Panc1 (cell line): ENCODE data around the gene NKAIN4. TPM values are rescaled to one million over a fixed set of nuclear protein-coding genes. Genes with fewer than 3 reads are reported as not detected.

Experiments
- ATAC-seq: fragments of 200-7000 bp; cut with Tn5 transposase; 2 replicates; pipeline ENCODE4 v1.9.1; 2020; ENCODE audit warnings: mild to moderate bottlenecking, moderate library complexity
- BruUV-seq: library from RNA; stranded (reverse); fragments of 400-500 nt; replicated peaks from 2 replicates; lab custom pipeline; 2021; lab: Mats Ljungman, UMichigan
- CTCF ChIA-PET: fragments of 300-600 bp; sonication (Branson Sonifier 250); formaldehyde crosslinking; loops from one replicate; lab custom pipeline; 2022; ENCODE audit warnings: antibody characterized with exemption; lab: Charles Lee
- POLR2A ChIA-PET: fragments of 300-600 bp; sonication (Branson Sonifier 250); formaldehyde crosslinking; loops from one replicate; lab custom pipeline; 2022; ENCODE audit warnings: antibody characterized with exemption; lab: Charles Lee
- DNase-seq: peaks from one replicate; pipeline ENCODE4 v3.0.0-alpha.2; 2010; ENCODE audit warnings: low read depth, low spot score
- H3K27ac ChIP-seq: 2 replicates; pipeline ENCODE4 v1.5.1; 2011; ENCODE audit warnings: mild to moderate bottlenecking, low read length, inconsistent platforms
- H3K27me3 ChIP-seq: fragments of 200-500 bp; sonication (Bioruptor generic); 2 replicates; pipeline ENCODE4 v1.6.0; 2014; ENCODE audit warnings: low read length, inconsistent platforms; ENCODE audit not compliant: control insufficient read depth, insufficient read depth
- H3K36me3 ChIP-seq: fragments of 200-500 bp; sonication (Bioruptor generic); 2 replicates; pipeline ENCODE4 v1.5.1; 2014; ENCODE audit warnings: inconsistent platforms, mild to moderate bottlenecking, low read length, moderate library complexity; ENCODE audit not compliant: control insufficient read depth, insufficient read depth
- H3K4me1 ChIP-seq: 2 replicates; pipeline ENCODE4 v1.5.1; 2011; ENCODE audit warnings: inconsistent platforms, mild to moderate bottlenecking, low read length, moderate library complexity; ENCODE audit not compliant: control insufficient read depth, insufficient read depth
- H3K4me3 ChIP-seq, 2 experiments: 2 replicates each; pipeline ENCODE4 v1.5.1; 2011 to 2012; ENCODE audit warnings: low read depth in 2 of 2, low read length in 2 of 2, mild to moderate bottlenecking in 2 of 2, inconsistent platforms in 1 of 2, moderate library complexity in 1 of 2
- H3K9me3 ChIP-seq: fragments of 200-500 bp; sonication (Bioruptor generic); 2 replicates; pipeline ENCODE4 v1.5.1; 2014; ENCODE audit warnings: low read depth, mild to moderate bottlenecking, inconsistent platforms, low read length, moderate library complexity; ENCODE audit not compliant: control insufficient read depth, insufficient read depth
- CTCF ChIP-seq: fragments of 450-650 bp; IDR thresholded peaks from 2 replicates; pipeline ENCODE4 v1.5.1; 2017; ENCODE audit warnings: mild to moderate bottlenecking
- POLR2AphosphoS5 ChIP-seq: IDR thresholded peaks from 2 replicates; pipeline ENCODE4 v1.6.1; 2012; ENCODE audit warnings: mild to moderate bottlenecking, low read depth, low read length, moderate library complexity
- SIN3A ChIP-seq: IDR thresholded peaks from 2 replicates; pipeline ENCODE4 v1.6.1; 2012; ENCODE audit warnings: low read depth, mild to moderate bottlenecking, low read length, moderate library complexity, borderline replicate concordance; ENCODE audit not compliant: insufficient read depth
- TCF7L2 ChIP-seq: IDR thresholded peaks from 2 replicates; pipeline ENCODE4 v1.6.1; 2011; ENCODE audit warnings: mild to moderate bottlenecking, low read depth, low read length, inconsistent platforms
- in situ Hi-C: cut with HindIII; loops from 2 replicates; pipeline ENCODE4 v1.10.0; 2016; ENCODE audit warnings: low sequenced_read_pairs, low pct_unique_long_range_greater_than_20kb
- intact Hi-C: fragments of 100-400 bp; cut with micrococcal nuclease; formaldehyde crosslinking; loops from one replicate; pipeline ENCODE4 v1.10.0; 2022; ENCODE audit not compliant: unreplicated experiment
- total RNA-seq: library from RNA; stranded (reverse); gene quantifications from one replicate; pipeline ENCODE4 v1.2.1, GENCODE V29; 2021; ENCODE audit not compliant: unreplicated experiment
- TF ChIP-seq, protein P1 (sequence below), 2 experiments: IDR thresholded peaks; 2 replicates each; pipeline ENCODE4 v1.6.1; 2011 to 2012; ENCODE audit warnings: low read depth in 2 of 2, control low read depth in 1 of 2, low read length in 1 of 2, mild to moderate bottlenecking in 1 of 2, moderate library complexity in 1 of 2; ENCODE audit not compliant: insufficient read depth in 1 of 2

Gene NKAIN4
- total RNA-seq, 1 experiment from 2014 or later: 5.5 TPM

DNA sequence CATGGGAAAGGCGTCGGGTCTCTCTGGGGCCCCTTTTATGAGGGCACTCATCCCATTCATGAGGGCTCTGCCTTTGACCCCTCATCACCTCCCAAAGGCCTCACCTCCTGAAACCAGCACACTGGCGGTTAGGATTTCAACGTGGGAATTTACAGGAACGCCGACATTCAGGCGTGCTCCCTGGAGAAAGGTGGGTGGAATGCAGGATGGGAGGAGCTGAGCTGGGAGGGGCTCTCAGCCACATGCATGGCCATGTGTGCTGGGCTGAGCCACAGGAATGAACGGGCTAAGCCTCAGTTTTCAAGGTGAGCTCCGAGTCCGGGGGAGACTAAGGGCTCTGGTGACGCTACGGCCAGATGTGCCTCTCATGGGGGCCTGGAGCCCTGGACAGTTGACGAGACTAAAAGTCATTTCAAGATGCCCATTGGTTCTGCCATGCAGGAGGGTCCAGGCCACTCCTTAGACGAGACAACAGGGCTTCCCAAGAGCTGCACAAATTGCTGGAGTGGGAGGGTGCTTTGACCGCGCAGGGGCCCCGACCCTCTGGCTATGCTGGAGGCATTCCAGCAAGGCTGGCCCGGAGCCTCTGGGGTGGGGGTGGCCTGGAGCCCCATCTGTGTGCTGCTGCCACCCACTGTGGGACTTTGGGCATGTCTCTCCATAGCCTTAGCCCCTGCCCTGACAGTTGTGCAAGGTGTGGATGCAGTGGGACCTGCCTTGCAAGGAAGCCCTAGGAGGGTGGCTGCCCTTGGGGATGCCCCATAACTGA lies 14.6 kb upstream of the NKAIN4 start:
- ATAC-seq (no peak), DNase-seq (no peak)
- H3K4me1 ChIP-seq: peaks cover 6% of the 10 kb centered on the region; the same call in 1 of the 2 replicates
- TF ChIP-seq TCF7L2 (no peak), CTCF (no peak), SIN3A (no peak), POLR2AphosphoS5 (no peak)
- TF ChIP-seq, protein P1, sequence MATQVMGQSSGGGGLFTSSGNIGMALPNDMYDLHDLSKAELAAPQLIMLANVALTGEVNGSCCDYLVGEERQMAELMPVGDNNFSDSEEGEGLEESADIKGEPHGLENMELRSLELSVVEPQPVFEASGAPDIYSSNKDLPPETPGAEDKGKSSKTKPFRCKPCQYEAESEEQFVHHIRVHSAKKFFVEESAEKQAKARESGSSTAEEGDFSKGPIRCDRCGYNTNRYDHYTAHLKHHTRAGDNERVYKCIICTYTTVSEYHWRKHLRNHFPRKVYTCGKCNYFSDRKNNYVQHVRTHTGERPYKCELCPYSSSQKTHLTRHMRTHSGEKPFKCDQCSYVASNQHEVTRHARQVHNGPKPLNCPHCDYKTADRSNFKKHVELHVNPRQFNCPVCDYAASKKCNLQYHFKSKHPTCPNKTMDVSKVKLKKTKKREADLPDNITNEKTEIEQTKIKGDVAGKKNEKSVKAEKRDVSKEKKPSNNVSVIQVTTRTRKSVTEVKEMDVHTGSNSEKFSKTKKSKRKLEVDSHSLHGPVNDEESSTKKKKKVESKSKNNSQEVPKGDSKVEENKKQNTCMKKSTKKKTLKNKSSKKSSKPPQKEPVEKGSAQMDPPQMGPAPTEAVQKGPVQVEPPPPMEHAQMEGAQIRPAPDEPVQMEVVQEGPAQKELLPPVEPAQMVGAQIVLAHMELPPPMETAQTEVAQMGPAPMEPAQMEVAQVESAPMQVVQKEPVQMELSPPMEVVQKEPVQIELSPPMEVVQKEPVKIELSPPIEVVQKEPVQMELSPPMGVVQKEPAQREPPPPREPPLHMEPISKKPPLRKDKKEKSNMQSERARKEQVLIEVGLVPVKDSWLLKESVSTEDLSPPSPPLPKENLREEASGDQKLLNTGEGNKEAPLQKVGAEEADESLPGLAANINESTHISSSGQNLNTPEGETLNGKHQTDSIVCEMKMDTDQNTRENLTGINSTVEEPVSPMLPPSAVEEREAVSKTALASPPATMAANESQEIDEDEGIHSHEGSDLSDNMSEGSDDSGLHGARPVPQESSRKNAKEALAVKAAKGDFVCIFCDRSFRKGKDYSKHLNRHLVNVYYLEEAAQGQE (IDR thresholded peaks at IDR 0.05; ENCODE audit: insufficient read depth in 1 of 2, low read depth in 2 of 2, low read length in 1 of 2): no peak
- POLR2A ChIA-PET: no interaction called here
- no peaks in the 10 kb centered on the region for H3K27me3 ChIP-seq
- no peaks in the 10 kb centered on the region for H3K9me3 ChIP-seq
- H3K36me3 ChIP-seq: no peaks in the 10 kb centered on the region; the same call in 1 of the 2 replicates
- H3K4me3 ChIP-seq: no peak overlapping the region
- intact Hi-C loops: no loop called here
- CTCF ChIA-PET: no interaction called here
- in situ Hi-C loops: no loop called here
- no peak overlapping the region for H3K27ac ChIP-seq
- no TSS peak for BruUV-seq

DNA sequence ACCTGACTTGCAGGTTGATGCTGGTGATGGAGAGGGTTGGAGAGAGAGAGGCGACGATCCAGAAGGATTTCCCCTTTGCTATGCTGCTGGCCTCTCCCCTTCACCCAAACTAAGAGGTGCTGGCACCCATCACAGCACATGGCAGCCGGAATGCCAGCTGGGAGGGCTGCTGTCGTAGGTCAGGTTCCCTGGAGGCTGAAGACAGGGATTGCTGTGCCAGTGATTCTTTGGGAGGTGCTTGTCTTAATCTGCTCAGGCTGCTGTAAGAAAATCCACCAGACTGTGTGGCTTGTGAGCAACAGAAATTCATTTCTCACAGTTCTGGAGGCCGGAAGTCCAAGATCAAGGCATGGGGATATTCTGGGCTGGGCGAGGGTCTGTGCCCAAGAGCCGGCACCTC lies 14.0 kb upstream of the NKAIN4 start:
- POLR2A ChIA-PET: no interaction called here
- no peaks in the 10 kb centered on the region for H3K27me3 ChIP-seq
- BruUV-seq: no TSS peak

More for the DNA sequence above, 14.0 kb upstream of the NKAIN4 start:
- CTCF ChIA-PET: no interaction called here
- in situ Hi-C loops (no loop called here), intact Hi-C loops (no loop called here)
- Histone ChIP-seq H3K4me1 (peaks cover 3% of the 10 kb centered on the region; the same call in 1 of the 2 replicates), H3K36me3 (no peaks in the 10 kb centered on the region; the same call in 1 of the 2 replicates), H3K4me3 (no peak overlapping the region), H3K27ac (no peak overlapping the region), H3K9me3 (no peaks in the 10 kb centered on the region)
- ATAC-seq (no peak), DNase-seq (no peak)
- TF ChIP-seq, protein P1 (IDR thresholded peaks at IDR 0.05; ENCODE audit: insufficient read depth in 1 of 2, low read depth in 2 of 2, low read length in 1 of 2): no peak
- TF ChIP-seq SIN3A (no peak), CTCF (no peak)
